GM23338 (cell line): ENCODE data around the gene DGKG. TPM values are rescaled to one million over a fixed set of nuclear protein-coding genes. Genes with fewer than 3 reads are reported as not detected.

Source experiments
- ATAC-seq: fragments of 200-7000 bp; cut with Tn5 transposase; 3 replicates; pipeline ENCODE4 v1.9.1; 2020
- DNase-seq: peaks from one replicate; pipeline ENCODE4 v3.0.0-alpha.2; 2015; ENCODE audit warnings: low spot score
- H2AFZ ChIP-seq: fragments of 200-600 bp; sonication (generic); 2 replicates; pipeline ENCODE4 v1.8.0; 2016; ENCODE audit warnings: antibody characterized with exemption, mild to moderate bottlenecking, moderate library complexity
- H3F3A ChIP-seq: fragments of 200-600 bp; sonication (generic); replicated peaks from 2 replicates; pipeline ENCODE4 v1.8.0; 2017; ENCODE audit warnings: antibody characterized with exemption, mixed run types, low read depth
- H3K27ac ChIP-seq: fragments of 200-600 bp; sonication (generic); 2 replicates; pipeline ENCODE4 v1.6.1; 2016; ENCODE audit warnings: low read depth
- H3K27me3 ChIP-seq: fragments of 200-600 bp; sonication (generic); 2 replicates; pipeline ENCODE4 v1.8.0; 2016; ENCODE audit warnings: mild to moderate bottlenecking, mixed run types, moderate library complexity; ENCODE audit not compliant: insufficient read depth
- H3K36me3 ChIP-seq: fragments of 200-600 bp; sonication (generic); 2 replicates; pipeline ENCODE4 v1.8.0; 2016; ENCODE audit warnings: mild to moderate bottlenecking; ENCODE audit not compliant: insufficient read depth
- H3K4me1 ChIP-seq: fragments of 200-600 bp; sonication (generic); 2 replicates; pipeline ENCODE4 v1.8.0; 2016; ENCODE audit warnings: mild to moderate bottlenecking, moderate library complexity; ENCODE audit not compliant: insufficient read depth
- H3K4me2 ChIP-seq: fragments of 200-600 bp; sonication (generic); 2 replicates; pipeline ENCODE4 v1.7.1; 2017; ENCODE audit warnings: mixed run types
- H3K4me3 ChIP-seq: fragments of 200-600 bp; sonication (generic); 2 replicates; pipeline ENCODE4 v1.6.1; 2016; ENCODE audit warnings: mixed run types
- H3K79me2 ChIP-seq: fragments of 200-600 bp; sonication (generic); replicated peaks from 2 replicates; pipeline ENCODE4 v1.8.0; 2017; ENCODE audit warnings: mild to moderate bottlenecking; ENCODE audit not compliant: insufficient read depth
- H3K9me2 ChIP-seq: fragments of 200-600 bp; sonication (generic); 2 replicates; pipeline ENCODE4 v1.8.0; 2017; ENCODE audit not compliant: insufficient read depth
- H4K20me1 ChIP-seq: fragments of 200-600 bp; sonication (generic); replicated peaks from 2 replicates; pipeline ENCODE4 v1.8.0; 2017; ENCODE audit warnings: mild to moderate bottlenecking; ENCODE audit not compliant: insufficient read depth
- H3K27ac Mint-ChIP-seq: 2 replicates; pipeline ENCODE4 v1.8.0; 2020; ENCODE audit warnings: inconsistent platforms, mild to moderate bottlenecking, moderate library complexity, mixed read lengths
- H3K27me3 Mint-ChIP-seq: 3 replicates; pipeline ENCODE4 v1.8.0; 2022; ENCODE audit warnings: low read depth, mild to moderate bottlenecking, moderate library complexity, mixed read lengths, inconsistent platforms; ENCODE audit not compliant: insufficient read depth, poor library complexity
- H3K36me3 Mint-ChIP-seq: 3 replicates; pipeline ENCODE4 v1.8.0; 2021; ENCODE audit warnings: low read depth, mild to moderate bottlenecking, inconsistent platforms, moderate library complexity, mixed read lengths
- H3K4me1 Mint-ChIP-seq: 3 replicates; pipeline ENCODE4 v1.8.0; 2020; ENCODE audit warnings: mild to moderate bottlenecking, inconsistent platforms, mixed read lengths
- H3K4me3 Mint-ChIP-seq: 3 replicates; pipeline ENCODE4 v1.8.0; 2021; ENCODE audit warnings: moderate library complexity, mild to moderate bottlenecking, inconsistent platforms, mixed read lengths
- H3K9me3 Mint-ChIP-seq: 3 replicates; pipeline ENCODE4 v1.8.0; 2020; ENCODE audit warnings: moderate library complexity, mild to moderate bottlenecking, inconsistent platforms, mixed read lengths
- JUNB ChIP-seq: IDR thresholded peaks from one replicate; pipeline ENCODE4 v1.6.1; 2016; ENCODE audit warnings: antibody characterized with exemption; ENCODE audit not compliant: unreplicated experiment
- polyA plus RNA-seq: library from polyadenylated mRNA; unstranded; fragments of >200 nt; fragmentation: Nextera tagmentation; extraction: Ambion mirVana; gene quantifications from 2 replicates; pipeline ENCODE4 v1.2.1, GENCODE V29; 2016
- total RNA-seq: library from RNA; depleted of rRNA; stranded (reverse); fragments of >200 nt; shearing (Covaris generic); gene quantifications from 2 replicates; pipeline ENCODE4 v1.2.3, GENCODE V29; 2014
- TF ChIP-seq, protein P1 (sequence below): IDR thresholded peaks from one replicate; pipeline ENCODE4 v1.6.1; 2018; ENCODE audit warnings: antibody characterized with exemption; ENCODE audit not compliant: unreplicated experiment
- TF ChIP-seq, protein P2 (sequence below): IDR thresholded peaks from 2 replicates; pipeline ENCODE4 v1.6.1; 2016; ENCODE audit warnings: antibody characterized with exemption

The DGKG gene
- total and polyA plus RNA-seq, 2 experiments from 2014 or later = 0.14 to 0.31 TPM

DNA sequence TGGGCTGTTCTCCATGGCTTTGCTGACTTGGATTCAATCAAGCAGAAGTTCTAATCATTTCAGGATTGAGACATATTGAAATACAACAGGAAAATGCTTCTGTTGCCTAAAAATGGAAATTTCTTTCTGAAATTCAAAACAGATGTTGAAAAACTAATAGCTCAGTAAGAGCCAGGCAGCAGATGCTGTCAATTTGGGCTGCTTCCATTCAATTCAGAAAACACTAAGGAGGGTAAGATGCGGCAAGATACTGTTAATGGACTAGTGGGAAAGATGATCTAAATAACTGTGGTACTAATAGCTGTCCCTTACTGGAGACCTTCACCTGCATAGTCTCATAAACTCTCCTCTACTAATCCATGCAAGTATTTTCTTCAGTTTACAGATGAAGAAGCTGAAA lies 53.5 kb downstream of the DGKG start (continued):
- TF ChIP-seq, protein P1, sequence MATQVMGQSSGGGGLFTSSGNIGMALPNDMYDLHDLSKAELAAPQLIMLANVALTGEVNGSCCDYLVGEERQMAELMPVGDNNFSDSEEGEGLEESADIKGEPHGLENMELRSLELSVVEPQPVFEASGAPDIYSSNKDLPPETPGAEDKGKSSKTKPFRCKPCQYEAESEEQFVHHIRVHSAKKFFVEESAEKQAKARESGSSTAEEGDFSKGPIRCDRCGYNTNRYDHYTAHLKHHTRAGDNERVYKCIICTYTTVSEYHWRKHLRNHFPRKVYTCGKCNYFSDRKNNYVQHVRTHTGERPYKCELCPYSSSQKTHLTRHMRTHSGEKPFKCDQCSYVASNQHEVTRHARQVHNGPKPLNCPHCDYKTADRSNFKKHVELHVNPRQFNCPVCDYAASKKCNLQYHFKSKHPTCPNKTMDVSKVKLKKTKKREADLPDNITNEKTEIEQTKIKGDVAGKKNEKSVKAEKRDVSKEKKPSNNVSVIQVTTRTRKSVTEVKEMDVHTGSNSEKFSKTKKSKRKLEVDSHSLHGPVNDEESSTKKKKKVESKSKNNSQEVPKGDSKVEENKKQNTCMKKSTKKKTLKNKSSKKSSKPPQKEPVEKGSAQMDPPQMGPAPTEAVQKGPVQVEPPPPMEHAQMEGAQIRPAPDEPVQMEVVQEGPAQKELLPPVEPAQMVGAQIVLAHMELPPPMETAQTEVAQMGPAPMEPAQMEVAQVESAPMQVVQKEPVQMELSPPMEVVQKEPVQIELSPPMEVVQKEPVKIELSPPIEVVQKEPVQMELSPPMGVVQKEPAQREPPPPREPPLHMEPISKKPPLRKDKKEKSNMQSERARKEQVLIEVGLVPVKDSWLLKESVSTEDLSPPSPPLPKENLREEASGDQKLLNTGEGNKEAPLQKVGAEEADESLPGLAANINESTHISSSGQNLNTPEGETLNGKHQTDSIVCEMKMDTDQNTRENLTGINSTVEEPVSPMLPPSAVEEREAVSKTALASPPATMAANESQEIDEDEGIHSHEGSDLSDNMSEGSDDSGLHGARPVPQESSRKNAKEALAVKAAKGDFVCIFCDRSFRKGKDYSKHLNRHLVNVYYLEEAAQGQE = no peak
- TF ChIP-seq JUNB = no peak

DNA sequence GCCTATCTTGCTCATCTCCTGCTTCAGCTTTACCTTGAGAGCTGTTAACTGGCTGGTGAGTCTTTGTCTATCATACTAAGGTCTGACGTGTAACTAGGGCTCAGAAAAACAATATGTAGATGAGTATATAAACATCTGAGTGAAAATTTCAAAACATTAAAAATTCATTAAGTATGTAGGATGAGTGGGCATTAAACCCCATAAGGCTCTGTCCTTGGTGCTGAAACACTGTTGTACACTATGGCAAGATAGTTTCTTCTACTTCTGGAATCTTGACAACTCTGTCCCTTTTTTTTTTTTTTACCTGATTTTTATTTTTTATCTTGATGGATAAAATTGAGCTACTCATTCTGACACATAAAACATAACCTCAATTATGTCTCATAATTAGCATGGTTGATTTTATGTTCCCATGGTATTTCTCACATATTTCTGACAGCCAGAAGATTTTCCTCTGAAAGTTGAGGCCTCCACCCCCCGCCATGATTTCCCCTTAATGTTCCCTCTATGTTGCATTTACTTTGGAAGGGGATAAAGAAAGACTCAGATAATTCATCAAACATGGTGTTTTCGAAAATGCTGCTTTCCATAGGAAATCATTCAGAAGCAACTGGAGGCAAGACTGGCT lies 54.3 kb downstream of the DGKG start:
- DNase-seq = peak; percentile 59
- Histone ChIP-seq H3K36me3 (no peaks in the 10 kb centered on the region), H4K20me1 (no peaks in the 10 kb centered on the region), H3K4me1 (peaks cover 13% of the 10 kb centered on the region; the same call in 1 of the 2 replicates), H3K9me2 (peaks cover 7% of the 10 kb centered on the region; the same call in 1 of the 2 replicates), H2AFZ (no peak overlapping the region), H3K27me3 (no peaks in the 10 kb centered on the region), H3K79me2 (no peaks in the 10 kb centered on the region), H3K27ac (no peak overlapping the region), H3K4me3 (no peak overlapping the region), H3F3A (no peaks in the 10 kb centered on the region), H3K4me2 (no peak overlapping the region)
- ATAC-seq = no peak
- TF ChIP-seq, protein P2, sequence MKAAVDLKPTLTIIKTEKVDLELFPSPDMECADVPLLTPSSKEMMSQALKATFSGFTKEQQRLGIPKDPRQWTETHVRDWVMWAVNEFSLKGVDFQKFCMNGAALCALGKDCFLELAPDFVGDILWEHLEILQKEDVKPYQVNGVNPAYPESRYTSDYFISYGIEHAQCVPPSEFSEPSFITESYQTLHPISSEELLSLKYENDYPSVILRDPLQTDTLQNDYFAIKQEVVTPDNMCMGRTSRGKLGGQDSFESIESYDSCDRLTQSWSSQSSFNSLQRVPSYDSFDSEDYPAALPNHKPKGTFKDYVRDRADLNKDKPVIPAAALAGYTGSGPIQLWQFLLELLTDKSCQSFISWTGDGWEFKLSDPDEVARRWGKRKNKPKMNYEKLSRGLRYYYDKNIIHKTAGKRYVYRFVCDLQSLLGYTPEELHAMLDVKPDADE = no peak
- TF ChIP-seq, protein P1 = peak; percentile 76
- no peaks in the 10 kb centered on the region for H3K36me3 Mint-ChIP-seq
- no peak overlapping the region for H3K27ac Mint-ChIP-seq
- no peaks in the 10 kb centered on the region for H3K9me3 Mint-ChIP-seq
- H3K4me1 Mint-ChIP-seq = no peaks in the 10 kb centered on the region; the same call in 2 of the 3 replicates
- H3K4me3 Mint-ChIP-seq = no peak overlapping the region
- H3K27me3 Mint-ChIP-seq = no peaks in the 10 kb centered on the region
